HTR-8/SVneo (cell line): ENCODE measurements around the gene N4BP2.

Experiments
- DNase-seq: peaks from one replicate; pipeline ENCODE4 v3.0.0; 2011; ENCODE audit warnings: low spot score, mixed read lengths; ENCODE audit not compliant: insufficient read length
- FAIRE-seq: peaks from 2 replicates; lab custom pipeline; 2011; peaks lifted over from hg19 to GRCh38; lab: Jason Lieb, UNC

The N4BP2 gene

GRCh38 chr4:40186665-40187014 lies 130.0 kb downstream of the N4BP2 start:
- DNase-seq (no peak), FAIRE-seq (no peak)

- FAIRE-seq: no peak
- DNase-seq: no peak
Observed at GRCh38 chr4:40187386-40187906, 130.8 kb downstream of the N4BP2 start.

DNA sequence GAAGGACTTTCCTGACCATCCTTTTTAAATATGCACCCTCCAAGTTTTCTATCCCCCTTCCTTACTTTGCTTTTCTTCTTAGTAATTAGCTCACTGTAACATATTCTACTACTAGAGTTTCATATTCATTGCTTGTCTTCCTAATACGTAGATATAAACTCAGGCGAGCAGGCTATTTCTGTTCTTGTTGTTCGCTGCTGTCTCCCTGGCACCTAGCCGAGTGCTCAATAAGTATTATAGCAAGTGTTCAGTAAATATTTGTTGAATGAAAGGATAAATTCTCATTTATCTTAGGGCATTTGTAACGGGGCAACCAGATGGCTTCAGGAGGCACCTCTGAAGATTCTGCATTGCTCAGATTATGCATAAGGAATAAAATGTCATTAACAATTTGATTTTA lies 133.4 kb downstream of the N4BP2 start:
- FAIRE-seq (no peak), DNase-seq (no peak)

DNA sequence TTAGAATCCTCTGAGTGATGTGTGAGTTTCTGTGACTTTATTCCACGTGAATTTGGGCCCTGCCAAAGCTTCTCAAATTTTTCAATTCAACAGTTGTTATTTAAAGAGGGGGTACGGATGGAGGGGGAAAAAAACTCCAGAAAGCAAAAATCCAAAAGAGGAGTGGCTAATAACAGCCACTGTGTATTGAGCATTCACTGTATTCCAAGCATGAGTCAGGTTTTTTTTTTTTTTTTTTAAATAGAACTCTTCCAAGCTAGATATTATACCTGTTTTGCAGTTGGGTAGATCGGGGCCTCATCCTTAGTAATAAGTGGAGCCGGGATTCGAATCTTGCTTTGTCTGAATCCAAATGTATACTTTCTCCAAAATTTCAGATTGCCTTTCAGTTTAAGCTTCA lies 133.8 kb downstream of the N4BP2 start:
- FAIRE-seq (no peak), DNase-seq (no peak)

- no peak for DNase-seq
- no peak for FAIRE-seq
Observed at GRCh38 chr4:40190880-40191815, 134.5 kb downstream of the N4BP2 start.

DNA sequence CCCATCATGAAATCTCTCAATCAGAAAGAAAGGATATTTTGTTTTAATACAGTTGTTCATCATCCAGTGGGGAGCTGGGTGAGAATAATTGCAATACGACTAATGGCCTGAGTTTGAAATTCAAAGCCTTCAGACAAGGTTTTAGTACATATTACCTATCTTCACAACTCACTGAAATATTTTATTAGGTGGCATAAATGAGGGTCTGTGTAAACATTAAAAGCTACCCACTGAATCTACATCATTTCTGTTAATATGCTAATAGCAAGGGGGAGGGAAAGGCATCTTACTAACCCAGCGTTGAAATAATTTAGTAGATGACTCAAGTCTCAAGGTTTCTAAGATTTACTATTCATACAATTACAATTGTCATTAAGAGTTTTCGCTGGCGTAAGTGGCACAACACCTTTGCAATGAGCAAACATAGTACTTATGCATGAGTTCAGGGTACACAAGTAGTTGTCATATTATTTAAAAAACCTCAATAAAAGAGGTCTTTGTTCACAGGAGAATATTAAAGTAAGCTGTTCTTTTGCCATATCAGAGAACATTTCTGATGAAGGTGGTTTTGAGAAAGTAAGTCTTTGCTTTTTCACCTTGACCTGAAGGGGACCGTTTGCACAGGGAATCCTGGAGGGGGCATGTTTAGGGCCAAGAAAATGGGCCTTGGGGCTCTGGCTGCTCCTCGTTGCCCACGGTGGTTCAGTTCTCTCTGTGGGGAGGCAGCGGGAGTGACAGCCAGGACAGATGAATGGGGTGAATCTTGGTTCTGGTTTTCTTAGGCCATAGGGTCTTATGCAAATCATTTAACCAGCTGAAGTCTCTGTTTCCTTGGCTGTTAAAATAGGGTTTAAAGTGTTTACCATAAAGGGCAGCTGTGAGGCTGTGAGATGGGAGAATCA lies 135.7 kb downstream of the N4BP2 start:
- FAIRE-seq (no peak), DNase-seq (no peak)

GRCh38 chr4:40193016-40193571 lies 136.4 kb downstream of the N4BP2 start:
- FAIRE-seq (no peak), DNase-seq (no peak)

DNA sequence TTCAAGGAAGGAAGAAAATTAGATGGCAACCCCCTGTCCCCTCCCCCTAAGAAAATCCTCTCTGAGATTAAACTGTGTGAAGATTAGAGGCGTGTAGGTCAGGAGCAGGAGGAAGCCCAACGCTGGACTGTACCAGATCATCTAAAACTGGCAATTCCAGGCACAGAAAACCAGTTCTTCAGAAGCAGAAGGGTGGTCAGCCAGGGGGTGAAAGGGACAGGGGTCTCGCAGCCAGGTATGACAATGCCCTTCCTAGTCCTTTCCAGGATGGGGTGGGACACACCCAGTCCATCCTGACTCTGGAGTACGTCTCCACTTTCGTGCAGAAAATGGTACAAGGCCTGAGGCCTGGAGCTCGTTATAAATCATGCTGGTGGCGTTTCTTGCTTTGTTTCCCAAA lies 136.9 kb downstream of the N4BP2 start:
- no peak for DNase-seq
- FAIRE-seq: no peak

DNA sequence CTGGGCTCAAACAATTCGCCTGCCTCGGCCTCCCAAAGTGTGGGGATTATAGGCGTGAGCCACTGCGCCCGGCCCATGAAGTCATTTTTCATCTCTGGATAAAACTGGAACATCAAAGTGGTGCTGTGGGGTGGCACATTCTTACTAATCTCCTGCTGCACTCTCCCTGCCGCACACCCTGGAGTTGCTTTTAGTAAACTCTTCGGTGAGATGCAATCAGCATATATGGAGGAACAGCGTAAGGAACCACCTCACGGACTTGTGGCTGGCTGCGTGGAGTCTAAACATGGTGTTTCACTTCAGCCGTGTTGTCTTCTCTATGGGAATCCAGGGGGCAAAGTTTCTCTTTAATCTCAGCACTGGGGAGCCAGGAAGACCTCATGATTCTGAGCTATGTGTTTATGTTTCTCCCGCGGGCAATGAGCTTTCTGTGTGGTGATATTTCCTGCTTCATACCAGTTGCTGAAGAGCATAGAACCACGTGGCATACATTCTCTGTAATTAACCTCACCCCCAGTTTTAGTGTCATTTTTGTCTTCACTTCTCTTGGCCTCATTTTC lies 138.0 kb downstream of the N4BP2 start:
- FAIRE-seq (no peak), DNase-seq (no peak)

- DNase-seq (no peak), FAIRE-seq (peak; percentile 31)
Observed at GRCh38 chr4:40195182-40196177, 138.8 kb downstream of the N4BP2 start.

DNA sequence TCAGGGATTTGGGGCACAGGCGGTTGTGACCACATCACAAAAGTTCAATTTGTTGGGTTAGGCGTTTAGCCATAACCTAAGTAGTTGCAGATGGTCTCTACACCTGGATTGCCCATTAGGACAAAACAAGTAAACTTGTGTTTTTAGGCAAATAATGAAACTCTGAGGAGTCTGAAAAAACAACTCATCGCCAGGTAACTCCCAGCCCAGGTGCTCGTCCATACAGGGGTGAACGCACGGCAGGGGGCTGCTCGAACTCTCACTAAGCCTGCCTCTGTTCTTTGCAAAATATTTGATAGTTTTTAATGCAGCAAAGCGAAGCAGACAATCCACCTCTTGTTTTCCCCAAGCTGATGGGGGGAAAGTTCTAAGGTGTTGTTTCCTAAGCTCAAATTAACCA lies 139.6 kb downstream of the N4BP2 start:
- FAIRE-seq: no peak

DNA sequence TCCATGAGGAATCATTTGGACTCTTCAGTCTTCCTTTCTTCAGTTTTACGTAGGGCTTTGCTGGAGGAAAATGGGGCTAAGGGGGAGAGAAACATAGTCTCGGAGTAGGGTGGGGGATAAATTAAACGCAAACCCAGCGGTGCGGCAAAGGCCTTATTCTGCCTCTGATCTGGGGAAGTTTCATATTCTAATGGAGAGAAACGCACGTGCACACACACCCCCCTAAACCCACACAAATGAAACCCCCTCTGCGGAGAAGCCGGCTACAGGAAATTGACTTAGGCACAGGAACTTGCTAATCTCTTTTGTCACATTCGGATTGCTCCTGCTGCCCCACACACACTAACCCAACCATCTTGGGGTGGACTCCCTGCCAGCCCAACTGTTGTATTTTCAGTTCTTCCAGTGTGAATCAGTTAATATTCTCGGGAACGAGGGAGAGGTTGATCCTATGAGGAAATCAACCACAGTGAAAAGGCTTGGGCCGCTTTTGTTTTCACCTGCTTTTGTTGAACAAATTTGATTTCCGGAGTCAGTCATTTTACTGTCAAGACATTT lies 140.2 kb downstream of the N4BP2 start, which contains the start of gene RHOH:
RHOH (plus strand) TSS at position 308 of the 558 bp plus-strand sequence. CDS start 46,356 bp downstream, outside the sequence.
- FAIRE-seq: no peak
- DNase-seq: no peak

More for the DNA sequence above, 139.6 kb downstream of the N4BP2 start:
- no peak for DNase-seq

GRCh38 chr4:40197879-40198689 lies 141.4 kb downstream of the N4BP2 start:
- FAIRE-seq: no peak

DNA sequence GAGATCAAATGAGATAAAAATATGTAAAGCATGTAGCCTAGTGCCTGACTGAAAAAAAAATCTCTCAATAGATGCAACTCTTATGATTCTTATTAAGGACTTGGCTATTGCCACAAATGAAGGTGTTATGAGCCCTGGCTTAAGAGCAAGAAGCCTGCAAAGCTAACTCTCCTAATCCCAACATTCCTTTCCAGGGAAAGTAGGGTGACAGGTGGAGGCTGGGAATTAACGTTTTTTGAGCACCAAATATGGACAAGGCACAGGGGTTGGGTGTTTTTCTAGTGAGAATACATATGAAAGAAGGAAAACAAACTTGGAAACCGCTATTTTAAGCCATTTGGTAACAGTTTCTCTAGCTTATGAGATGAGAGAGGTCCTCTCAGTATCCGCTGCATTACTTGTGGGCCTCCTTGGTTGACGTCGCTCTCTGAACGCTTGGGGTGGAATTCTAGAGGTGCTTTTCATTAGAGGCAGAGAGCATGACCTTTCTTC lies 142.6 kb downstream of the N4BP2 start:
- FAIRE-seq (no peak), DNase-seq (no peak)

More at GRCh38 chr4:40197879-40198689, 141.4 kb downstream of the N4BP2 start:
- DNase-seq: no peak

DNA sequence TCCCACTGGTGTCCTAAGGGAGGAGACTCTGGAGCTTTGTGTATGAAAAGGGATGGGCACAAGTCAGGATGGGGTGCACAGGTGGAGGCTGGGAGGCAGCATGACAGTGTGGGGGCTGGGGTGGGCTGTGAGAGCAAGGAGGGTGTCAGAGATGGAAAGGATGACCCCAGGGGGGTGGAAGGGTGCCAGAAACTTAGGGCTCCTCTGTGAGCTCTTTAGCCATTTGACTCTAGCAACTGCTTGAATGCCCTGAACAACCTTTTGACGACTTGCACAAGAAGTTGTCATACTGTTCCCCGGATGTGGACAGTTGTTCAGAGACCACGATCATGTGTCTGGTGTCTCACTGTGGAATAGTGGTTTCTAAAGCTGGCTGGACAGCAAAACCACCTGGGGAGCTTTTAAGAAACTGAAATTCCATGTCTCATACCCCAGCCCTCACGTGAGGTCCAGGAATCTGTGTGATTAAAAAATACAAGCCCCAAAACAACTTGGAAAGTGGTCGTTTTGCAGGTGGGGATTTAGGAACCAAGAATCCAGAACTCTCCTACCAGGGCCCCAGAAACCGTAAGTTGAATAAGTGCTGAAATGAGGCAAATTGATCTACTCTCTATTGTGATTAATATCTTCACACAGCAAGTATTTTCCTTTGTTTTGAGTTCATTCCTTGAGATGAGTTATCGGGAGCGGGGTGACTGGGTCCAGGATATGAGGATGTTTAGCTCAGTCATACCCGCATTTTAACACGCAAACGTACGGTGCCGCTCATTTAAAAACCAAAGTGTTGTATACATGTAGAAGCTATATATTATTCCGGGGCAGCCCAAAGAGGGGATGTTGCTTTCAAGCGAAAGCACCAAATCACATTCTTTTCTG lies 143.6 kb downstream of the N4BP2 start:
- FAIRE-seq: no peak

More for the DNA sequence above, 143.6 kb downstream of the N4BP2 start:
- DNase-seq: no peak
